ENCODE results near the gene CIPC. TPM values are rescaled to one million over a fixed set of nuclear protein-coding genes. Genes with fewer than 3 reads are reported as not detected.
A peak's percentile ranks its signal among the peaks of the same experiment; 100 is the strongest.

Gene CIPC
- total and polyA plus RNA-seq, 2 of the 4 experiments (the other 2 are of a cell fraction), result 6.6 to 12.9 TPM

DNA sequence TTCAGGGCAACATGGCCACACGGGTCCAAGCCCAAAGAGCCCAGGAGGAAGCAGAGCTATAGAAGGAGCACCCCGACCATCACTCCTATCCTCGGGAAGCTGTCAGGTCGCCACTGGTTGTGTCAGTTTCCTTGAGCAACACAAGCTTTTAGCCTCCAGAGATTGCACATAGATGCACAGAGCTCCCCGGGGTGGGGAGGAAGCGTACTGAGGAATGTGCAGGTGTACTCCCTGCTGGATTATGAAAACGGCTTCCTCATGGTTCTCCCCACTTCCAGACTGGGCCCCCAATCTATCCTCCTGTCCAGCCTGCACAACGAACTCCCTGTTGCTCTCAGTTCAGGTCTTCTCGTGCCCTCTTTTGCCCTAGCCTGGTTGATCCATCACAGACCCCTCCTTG lies 39.3 kb upstream of the CIPC start:
- no TSS peak for BruUV-seq (replicated peaks)
- no peak overlapping the region for H3K4me2 ChIP-seq (ENCODE audit: low read depth, low read length)
- ChIA-PET CTCF (interaction anchor here (1.2 to 3.4 kb wide), 3 partner anchors 11 to 183 kb away, joined by 5 to 15 read pairs (median 10); no protein-coding TSS in a partner anchor), POLR2A (ENCODE audit: unreplicated experiment) (interaction anchor here (0.9 to 1.0 kb wide), 2 partner anchors 16 to 25 kb away, joined by 3 read pairs; no protein-coding TSS in a partner anchor)
- TF ChIP-seq CEBPB (IDR thresholded peaks at IDR 0.05; ENCODE audit: low read depth, low read length), result no peak
- no peak for TF ChIP-seq RFX5 (IDR thresholded peaks at IDR 0.05; ENCODE audit: low read depth, low read length)
- TF ChIP-seq RAD21 (IDR thresholded peaks at IDR 0.05; ENCODE audit: low read length), result no peak
- TF ChIP-seq RCOR1 (IDR thresholded peaks at IDR 0.05; ENCODE audit: insufficient replicate concordance, low read length), result no peak
- no peak for TF ChIP-seq MXI1 (IDR thresholded peaks at IDR 0.05; ENCODE audit: borderline replicate concordance, low read depth, low read length)
- no peak for TF ChIP-seq POLR2A (IDR thresholded peaks at IDR 0.05; ENCODE audit: low read depth, low read length)
- no peak for TF ChIP-seq SMC3 (IDR thresholded peaks at IDR 0.05; ENCODE audit: low read depth, low read length)
- TF ChIP-seq, protein P1, sequence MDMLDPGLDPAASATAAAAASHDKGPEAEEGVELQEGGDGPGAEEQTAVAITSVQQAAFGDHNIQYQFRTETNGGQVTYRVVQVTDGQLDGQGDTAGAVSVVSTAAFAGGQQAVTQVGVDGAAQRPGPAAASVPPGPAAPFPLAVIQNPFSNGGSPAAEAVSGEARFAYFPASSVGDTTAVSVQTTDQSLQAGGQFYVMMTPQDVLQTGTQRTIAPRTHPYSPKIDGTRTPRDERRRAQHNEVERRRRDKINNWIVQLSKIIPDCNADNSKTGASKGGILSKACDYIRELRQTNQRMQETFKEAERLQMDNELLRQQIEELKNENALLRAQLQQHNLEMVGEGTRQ (IDR thresholded peaks at IDR 0.05; ENCODE audit: low read depth, low read length), result no peak
- TF ChIP-seq, protein P2, sequence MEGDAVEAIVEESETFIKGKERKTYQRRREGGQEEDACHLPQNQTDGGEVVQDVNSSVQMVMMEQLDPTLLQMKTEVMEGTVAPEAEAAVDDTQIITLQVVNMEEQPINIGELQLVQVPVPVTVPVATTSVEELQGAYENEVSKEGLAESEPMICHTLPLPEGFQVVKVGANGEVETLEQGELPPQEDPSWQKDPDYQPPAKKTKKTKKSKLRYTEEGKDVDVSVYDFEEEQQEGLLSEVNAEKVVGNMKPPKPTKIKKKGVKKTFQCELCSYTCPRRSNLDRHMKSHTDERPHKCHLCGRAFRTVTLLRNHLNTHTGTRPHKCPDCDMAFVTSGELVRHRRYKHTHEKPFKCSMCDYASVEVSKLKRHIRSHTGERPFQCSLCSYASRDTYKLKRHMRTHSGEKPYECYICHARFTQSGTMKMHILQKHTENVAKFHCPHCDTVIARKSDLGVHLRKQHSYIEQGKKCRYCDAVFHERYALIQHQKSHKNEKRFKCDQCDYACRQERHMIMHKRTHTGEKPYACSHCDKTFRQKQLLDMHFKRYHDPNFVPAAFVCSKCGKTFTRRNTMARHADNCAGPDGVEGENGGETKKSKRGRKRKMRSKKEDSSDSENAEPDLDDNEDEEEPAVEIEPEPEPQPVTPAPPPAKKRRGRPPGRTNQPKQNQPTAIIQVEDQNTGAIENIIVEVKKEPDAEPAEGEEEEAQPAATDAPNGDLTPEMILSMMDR (conservative IDR thresholded peaks at IDR 0.05; ENCODE audit: low read depth, low read length), result no peak
- no peak for TF ChIP-seq MAFK (IDR thresholded peaks at IDR 0.05; ENCODE audit: low read depth, low read length)
- TF ChIP-seq, protein P3, sequence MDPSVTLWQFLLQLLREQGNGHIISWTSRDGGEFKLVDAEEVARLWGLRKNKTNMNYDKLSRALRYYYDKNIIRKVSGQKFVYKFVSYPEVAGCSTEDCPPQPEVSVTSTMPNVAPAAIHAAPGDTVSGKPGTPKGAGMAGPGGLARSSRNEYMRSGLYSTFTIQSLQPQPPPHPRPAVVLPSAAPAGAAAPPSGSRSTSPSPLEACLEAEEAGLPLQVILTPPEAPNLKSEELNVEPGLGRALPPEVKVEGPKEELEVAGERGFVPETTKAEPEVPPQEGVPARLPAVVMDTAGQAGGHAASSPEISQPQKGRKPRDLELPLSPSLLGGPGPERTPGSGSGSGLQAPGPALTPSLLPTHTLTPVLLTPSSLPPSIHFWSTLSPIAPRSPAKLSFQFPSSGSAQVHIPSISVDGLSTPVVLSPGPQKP (IDR thresholded peaks at IDR 0.05; ENCODE audit: borderline replicate concordance, low read depth, low read length), result no peak
- TF ChIP-seq CHD1 (IDR thresholded peaks at IDR 0.05; ENCODE audit: low read depth, low read length), result no peak
- no peak for TF ChIP-seq FOS (IDR thresholded peaks at IDR 0.05; ENCODE audit: low read depth, low read length)
- TF ChIP-seq NFE2L2 (IDR thresholded peaks at IDR 0.05; ENCODE audit: low read depth, low read length), result no peak
- no peak for TF ChIP-seq MAZ (IDR thresholded peaks at IDR 0.05; ENCODE audit: borderline replicate concordance, low read depth, low read length)
- H3K14ac ChIP-seq (replicated peaks; ENCODE audit: low read depth, low read length), result no peak overlapping the region
- H3K4me1 ChIP-seq (ENCODE audit: control insufficient read depth, insufficient read depth, low read length), result peaks cover 5% of the 10 kb centered on the region
- H3K4ac ChIP-seq (ENCODE audit: low read depth, low read length), result peak overlapping the region; percentile 24; the same call in 1 of the 2 replicates
- no peak overlapping the region for H3K9ac ChIP-seq (ENCODE audit: low read depth, low read length)
- no peak overlapping the region for H2AK9ac ChIP-seq (replicated peaks; ENCODE audit: low read depth, low read length, poor library complexity)
- H2BK20ac ChIP-seq (ENCODE audit: low read depth, low read length), result no peak overlapping the region
- no peaks in the 10 kb centered on the region for H4K20me1 ChIP-seq (ENCODE audit: insufficient read depth, low read length)
- dilution Hi-C loops (cut with HindIII; ENCODE audit: low sequenced_read_pairs, unreplicated experiment), result no loop called here
- peak overlapping the region in 1 of 2 experiments; percentile 27; a peak in 1 of 4 replicates for H4K8ac ChIP-seq (ENCODE audit: low read depth in 2 of 2, low read length in 2 of 2)
- H3K56ac ChIP-seq (ENCODE audit: extremely low read depth, insufficient read depth, low read length), result no peak overlapping the region
- H3K18ac ChIP-seq (ENCODE audit: low read depth, low read length), result no peak overlapping the region
- no peak overlapping the region for H4K91ac ChIP-seq (ENCODE audit: insufficient read depth, low read depth, low read length)
- intact Hi-C loops (cut with micrococcal nuclease), result no loop called here
- 92% methylated on average over 2 of the region's 9 CpGs; no CpG with 5 or more reads in 1 of the 2 experiments for WGBS, 2 experiments (ENCODE audit: extremely low coverage in 2 of 2, insufficient read length in 1 of 2)
- in situ Hi-C loops (cut with MboI; ENCODE audit: low sequenced_read_pairs), result loop anchor here (25.0 kb wide), 1 partner anchor 1071 kb away; the partner anchor contains the start of genes IFT43 and TGFB3
- no peak overlapping the region for H3K4me3 ChIP-seq (ENCODE audit: insufficient read depth, low read depth, low read length)
- H2AK5ac ChIP-seq (ENCODE audit: low read depth, low read length), result peak overlapping the region; percentile 10; the same call in 1 of the 2 replicates
- ATAC-seq (ENCODE audit: low read depth) (no peak), DNase-seq (no peak)
- no peaks in the 10 kb centered on the region for H3K36me3 ChIP-seq (ENCODE audit: control insufficient read depth, insufficient read depth, low read length)
- H3K79me1 ChIP-seq (ENCODE audit: low read depth in 1 of 2, low read length in 2 of 2), result no peaks in the 10 kb centered on the region
- no peak overlapping the region; the same call in 1 of the 2 replicates for H3K23ac ChIP-seq (ENCODE audit: low read depth, low read length)
- no peak overlapping the region for H2BK120ac ChIP-seq (ENCODE audit: low read depth, low read length)
- no peak overlapping the region for H3K27ac ChIP-seq (ENCODE audit: insufficient read depth, low read length)
- H2BK15ac ChIP-seq (ENCODE audit: low read depth, low read length), result peak overlapping the region; percentile 21; the same call in 1 of the 3 replicates
- H4K5ac ChIP-seq (ENCODE audit: low read depth, low read length), result no peak overlapping the region
- no peak overlapping the region for H2BK5ac ChIP-seq (ENCODE audit: low read depth, low read length, poor library complexity, severe bottlenecking)
- H3K27me3 ChIP-seq (ENCODE audit: control insufficient read depth, insufficient read depth, low read length), result no peaks in the 10 kb centered on the region
- H2AFZ ChIP-seq (replicated peaks; ENCODE audit: low read length, poor library complexity), result peak overlapping the region; percentile 38
- no peaks in the 10 kb centered on the region for H3K9me1 ChIP-seq (ENCODE audit: insufficient read depth, low read length)
- H3K9me3 ChIP-seq (ENCODE audit: control insufficient read depth, insufficient read depth, low read length), result peaks cover 4% of the 10 kb centered on the region; the same call in 1 of the 2 replicates

All from IMR-90 (cell line).